ENCODE results near the gene NDUFB2. TPM values are rescaled to one million over a fixed set of nuclear protein-coding genes. Genes with fewer than 3 reads are reported as not detected.
"Not testable (repeated sequence)": the region's sequence is repeated elsewhere in the genome, so short reads cannot be mapped to it uniquely, and the experiment has no call there.

NDUFB2 gene
- total RNA-seq, 3 donors from 2014 or later (not counting 1 experiment from before 2014, with no cell fraction given), result 152 to 177 (median 177) TPM

DNA sequence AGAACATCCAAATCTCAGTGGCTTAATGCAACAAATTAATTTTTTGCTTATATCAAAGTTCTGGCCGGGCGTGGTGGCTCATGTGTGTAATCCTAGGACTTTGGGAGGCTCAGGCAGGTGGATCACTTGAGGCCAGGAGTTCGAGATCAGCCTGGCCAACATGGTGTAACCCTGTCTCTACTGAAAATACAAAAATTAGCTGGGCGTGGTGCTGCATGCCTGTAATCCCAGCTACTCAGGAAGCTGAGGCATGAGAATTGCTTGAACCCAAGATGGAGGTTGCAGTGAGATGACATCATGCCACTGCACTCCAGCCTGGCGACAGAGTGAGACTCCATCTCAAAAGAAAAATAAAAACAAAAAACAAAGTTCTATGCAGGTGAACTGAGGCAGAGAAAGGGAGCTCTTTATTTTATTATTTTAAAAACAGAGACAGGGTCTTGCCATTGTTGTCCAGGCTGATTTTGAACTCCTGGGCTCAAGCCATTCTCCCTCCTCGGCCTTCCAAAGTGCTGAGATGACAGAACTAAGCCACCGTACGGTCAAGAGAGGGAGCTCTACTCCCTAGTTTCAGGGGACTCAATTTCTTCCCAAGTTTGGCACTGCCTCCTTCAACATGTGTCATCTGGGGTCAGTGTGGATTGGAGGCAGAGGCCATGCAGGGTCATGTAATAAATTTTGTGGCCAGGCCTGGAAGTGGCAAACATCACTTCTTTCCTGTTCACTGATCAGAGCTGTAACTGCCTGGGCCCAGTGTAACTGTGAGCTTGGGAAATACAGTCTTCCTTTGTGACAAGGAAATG lies 21.4 kb upstream of the NDUFB2 start:
- Histone ChIP-seq H3K36me3 (ENCODE audit: control insufficient read depth, insufficient read depth, low read length) (peaks cover 6% of the 10 kb centered on the region), H3K27ac (ENCODE audit: low read length) (no peak overlapping the region), H3K4me1 (ENCODE audit: control insufficient read depth, insufficient read depth, low read length) (peaks cover 31% of the 10 kb centered on the region), H3K9me3 (ENCODE audit: control insufficient read depth, insufficient read depth, low read length) (no peaks in the 10 kb centered on the region), H3K4me3 (ENCODE audit: low read length) (no peak overlapping the region), H3K27me3 (ENCODE audit: control insufficient read depth, insufficient read depth, low read length) (no peaks in the 10 kb centered on the region)
- 73% methylated on average over 8 of the region's 8 CpGs for WGBS (ENCODE audit: insufficient coverage)
- TF ChIP-seq, protein P1, sequence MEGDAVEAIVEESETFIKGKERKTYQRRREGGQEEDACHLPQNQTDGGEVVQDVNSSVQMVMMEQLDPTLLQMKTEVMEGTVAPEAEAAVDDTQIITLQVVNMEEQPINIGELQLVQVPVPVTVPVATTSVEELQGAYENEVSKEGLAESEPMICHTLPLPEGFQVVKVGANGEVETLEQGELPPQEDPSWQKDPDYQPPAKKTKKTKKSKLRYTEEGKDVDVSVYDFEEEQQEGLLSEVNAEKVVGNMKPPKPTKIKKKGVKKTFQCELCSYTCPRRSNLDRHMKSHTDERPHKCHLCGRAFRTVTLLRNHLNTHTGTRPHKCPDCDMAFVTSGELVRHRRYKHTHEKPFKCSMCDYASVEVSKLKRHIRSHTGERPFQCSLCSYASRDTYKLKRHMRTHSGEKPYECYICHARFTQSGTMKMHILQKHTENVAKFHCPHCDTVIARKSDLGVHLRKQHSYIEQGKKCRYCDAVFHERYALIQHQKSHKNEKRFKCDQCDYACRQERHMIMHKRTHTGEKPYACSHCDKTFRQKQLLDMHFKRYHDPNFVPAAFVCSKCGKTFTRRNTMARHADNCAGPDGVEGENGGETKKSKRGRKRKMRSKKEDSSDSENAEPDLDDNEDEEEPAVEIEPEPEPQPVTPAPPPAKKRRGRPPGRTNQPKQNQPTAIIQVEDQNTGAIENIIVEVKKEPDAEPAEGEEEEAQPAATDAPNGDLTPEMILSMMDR (IDR thresholded peaks at IDR 0.05), result no peak
- Mint-ChIP-seq H3K4me1 (peaks cover 37 to 39% of the 10 kb centered on the region in 2 donors), H3K27ac (peak overlapping the region; percentile 54 to 87), H3K27me3 (ENCODE audit: low read depth in 2 of 2) (no peaks in the 10 kb centered on the region), H3K4me3 (peak overlapping the region; percentile 88), H3K9me3 (no peaks in the 10 kb centered on the region), H3K36me3 (no peaks in the 10 kb centered on the region)
- DNase-seq (no peak), ATAC-seq (no peak)
- intact Hi-C loops (cut with micrococcal nuclease), result no loop called here

DNA sequence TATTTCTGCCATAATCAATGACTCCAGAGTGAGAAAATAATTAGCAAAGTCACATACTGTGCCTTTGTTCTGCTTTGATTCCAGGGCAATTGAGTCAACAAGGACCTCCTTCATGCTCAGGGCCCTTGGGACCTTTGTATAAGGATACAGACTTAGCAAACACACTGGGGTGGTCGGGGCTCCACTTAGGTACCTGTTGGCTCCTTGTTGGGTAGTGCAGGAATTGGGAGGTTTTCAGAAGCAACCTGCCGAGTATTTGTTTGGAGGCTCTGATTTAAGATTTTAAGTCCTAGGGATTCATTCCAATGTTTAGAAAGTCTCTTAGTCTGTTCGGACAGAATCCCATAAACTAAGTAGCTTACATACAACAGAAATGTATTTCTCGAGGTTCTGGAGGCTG lies 20.8 kb upstream of the NDUFB2 start:
- peak overlapping the region; percentile 40 for H3K4me3 Mint-ChIP-seq
- ATAC-seq (no peak), DNase-seq (no peak)
- H3K9me3 ChIP-seq (ENCODE audit: control insufficient read depth, insufficient read depth, low read length), result no peaks in the 10 kb centered on the region
- H3K27me3 Mint-ChIP-seq (ENCODE audit: low read depth in 2 of 2), result no peaks in the 10 kb centered on the region
- H3K36me3 ChIP-seq (ENCODE audit: control insufficient read depth, insufficient read depth, low read length), result peaks cover 8% of the 10 kb centered on the region
- no peaks in the 10 kb centered on the region for H3K9me3 Mint-ChIP-seq
- peaks cover 31% of the 10 kb centered on the region for H3K4me1 ChIP-seq (ENCODE audit: control insufficient read depth, insufficient read depth, low read length)
- H3K36me3 Mint-ChIP-seq, result no peaks in the 10 kb centered on the region
- TF ChIP-seq, protein P1 (IDR thresholded peaks at IDR 0.05), result no peak
- WGBS (ENCODE audit: insufficient coverage), result 93% methylated on average over 4 of the region's 4 CpGs
- peaks cover 37 to 39% of the 10 kb centered on the region in 2 donors for H3K4me1 Mint-ChIP-seq
- H3K27ac Mint-ChIP-seq, result peak overlapping the region in 1 of 2 donors; percentile 87
- H3K4me3 ChIP-seq (ENCODE audit: low read length), result no peak overlapping the region
- intact Hi-C loops (cut with micrococcal nuclease), result no loop called here
- H3K27me3 ChIP-seq (ENCODE audit: control insufficient read depth, insufficient read depth, low read length), result no peaks in the 10 kb centered on the region
- no peak overlapping the region for H3K27ac ChIP-seq (ENCODE audit: low read length)

DNA sequence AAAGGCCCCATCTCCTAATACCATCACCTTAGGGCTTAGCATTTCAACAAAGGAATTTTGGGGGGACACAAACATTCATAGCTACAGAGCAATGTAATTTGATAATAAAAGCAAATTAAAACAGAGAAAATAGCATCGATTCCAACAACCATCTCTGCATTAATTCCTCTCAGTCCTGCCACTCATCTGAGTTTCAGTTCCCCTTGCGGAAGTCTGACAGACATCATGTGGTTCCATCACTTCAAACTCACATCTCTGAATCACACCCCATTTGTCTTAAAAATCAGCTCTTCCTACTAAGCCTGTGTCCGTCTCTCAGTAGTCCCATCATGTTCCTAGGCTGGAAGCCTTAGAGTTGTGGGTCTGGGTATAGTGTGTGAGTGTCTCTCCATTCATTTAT lies 20.2 kb upstream of the NDUFB2 start:
- H3K27ac Mint-ChIP-seq, result peak overlapping the region in 1 of 2 donors; percentile 22
- Histone ChIP-seq H3K4me3 (ENCODE audit: low read length) (no peak overlapping the region), H3K4me1 (ENCODE audit: control insufficient read depth, insufficient read depth, low read length) (peaks cover 31% of the 10 kb centered on the region), H3K9me3 (ENCODE audit: control insufficient read depth, insufficient read depth, low read length) (no peaks in the 10 kb centered on the region), H3K27ac (ENCODE audit: low read length) (no peak overlapping the region), H3K27me3 (ENCODE audit: control insufficient read depth, insufficient read depth, low read length) (no peaks in the 10 kb centered on the region), H3K36me3 (ENCODE audit: control insufficient read depth, insufficient read depth, low read length) (peaks cover 11% of the 10 kb centered on the region)
- DNase-seq (no peak), ATAC-seq (no peak)
- H3K4me1 Mint-ChIP-seq, result peaks cover 37 to 39% of the 10 kb centered on the region in 2 donors
- 54% methylated on average over 2 of the region's 3 CpGs for WGBS (ENCODE audit: insufficient coverage)
- H3K9me3 Mint-ChIP-seq, result no peaks in the 10 kb centered on the region
- H3K36me3 Mint-ChIP-seq, result no peaks in the 10 kb centered on the region
- TF ChIP-seq, protein P1 (IDR thresholded peaks at IDR 0.05), result no peak
- H3K27me3 Mint-ChIP-seq (ENCODE audit: low read depth in 2 of 2), result no peaks in the 10 kb centered on the region
- intact Hi-C loops (cut with micrococcal nuclease), result no loop called here
- H3K4me3 Mint-ChIP-seq, result peak overlapping the region; percentile 7

DNA sequence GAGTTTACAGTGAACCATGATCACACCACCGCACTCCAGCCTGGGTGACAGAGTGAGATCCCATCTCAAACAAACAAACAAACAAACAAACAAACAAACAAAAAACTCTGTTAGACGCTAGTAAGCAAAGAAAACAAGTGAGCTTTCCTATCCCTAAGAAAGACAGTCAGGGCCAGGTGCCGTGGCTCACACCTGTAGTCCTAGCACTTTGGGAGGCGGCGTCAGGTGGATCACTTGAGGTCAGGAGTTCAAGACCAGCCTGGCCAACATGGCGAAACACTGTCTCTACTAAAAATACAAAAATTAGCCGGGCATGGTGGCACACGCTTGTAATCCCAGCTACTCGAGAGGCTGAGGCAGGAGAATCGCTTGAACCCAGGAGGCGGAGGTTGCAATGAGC lies 19.6 kb upstream of the NDUFB2 start:
- H3K27ac ChIP-seq (ENCODE audit: low read length); H3K4me3 ChIP-seq (ENCODE audit: low read length); H3K4me3 Mint-ChIP-seq; ATAC-seq; H3K27me3 Mint-ChIP-seq (ENCODE audit: low read depth in 2 of 2); H3K36me3 Mint-ChIP-seq; H3K9me3 ChIP-seq (ENCODE audit: control insufficient read depth, insufficient read depth, low read length); intact Hi-C loops (cut with micrococcal nuclease); H3K27me3 ChIP-seq (ENCODE audit: control insufficient read depth, insufficient read depth, low read length); DNase-seq; H3K27ac Mint-ChIP-seq; H3K9me3 Mint-ChIP-seq: not testable (repeated sequence)
- WGBS (ENCODE audit: insufficient coverage), result 98% methylated on average over 11 of the region's 11 CpGs
- Histone ChIP-seq H3K4me1 (ENCODE audit: control insufficient read depth, insufficient read depth, low read length) (peaks cover 31% of the 10 kb centered on the region), H3K36me3 (ENCODE audit: control insufficient read depth, insufficient read depth, low read length) (peaks cover 15% of the 10 kb centered on the region)
- H3K4me1 Mint-ChIP-seq, result peaks cover 37 to 39% of the 10 kb centered on the region in 2 donors
